Heart right ventricle (tissue), 16 donors: ENCODE data around the gene YIF1A. TPM values are rescaled to one million over a fixed set of nuclear protein-coding genes. Genes with fewer than 3 reads are reported as not detected.
"Not testable (repeated sequence)": the region's sequence is repeated elsewhere in the genome, so short reads cannot be mapped to it uniquely, and the experiment has no call there.

ENCODE experiments used
- ATAC-seq, 8 donors: fragments of 200-7000 bp; cut with Tn5 transposase; one replicate each; pipeline ENCODE4 v1.9.1; 2020; ENCODE audit warnings: mild to moderate bottlenecking in 8 of 8, moderate library complexity in 8 of 8, moderate number of reproducible peaks in 1 of 8
- DNase-seq, 2 donors: peaks; one replicate each; pipeline ENCODE4 v3.0.0-alpha.2; 2020
- H3K27ac ChIP-seq, 10 donors: fragments of 200-600 bp; sonication (generic) in 2 of 10; one replicate each; pipeline versions ENCODE4 v1.5.0 to v1.8.0; 2020 to 2022; ENCODE audit warnings: mild to moderate bottlenecking in 3 of 10
- H3K27me3 ChIP-seq, 7 donors: fragments of 200-600 bp; one replicate each; pipeline ENCODE4 v1.8.0; 2021 to 2022; ENCODE audit warnings: mild to moderate bottlenecking in 2 of 7
- H3K36me3 ChIP-seq, 9 donors: fragments of 200-600 bp; sonication (generic) in 1 of 9; one replicate each; pipeline versions ENCODE4 v1.5.0 to v1.8.0; 2020 to 2022; ENCODE audit warnings: mild to moderate bottlenecking in 2 of 9
- H3K4me1 ChIP-seq, 9 donors: fragments of 200-600 bp; sonication (generic) in 1 of 9; one replicate each; pipeline versions ENCODE4 v1.5.0 to v1.8.0; 2020 to 2022; ENCODE audit warnings: mild to moderate bottlenecking in 4 of 9
- H3K4me3 ChIP-seq, 10 donors: fragments of 200-600 bp; sonication (generic) in 2 of 10; one replicate each; pipeline versions ENCODE4 v1.5.0 to v1.8.0; 2020 to 2022; ENCODE audit warnings: mild to moderate bottlenecking in 7 of 10, moderate library complexity in 2 of 10
- H3K9me3 ChIP-seq, 11 donors: fragments of 200-600 bp in 10 of 11; sonication (generic) in 2 of 11; one replicate each; pipeline versions ENCODE4 v1.5.0 to v1.8.0; 2013 to 2022; ENCODE audit warnings: mild to moderate bottlenecking in 2 of 11, control low read depth in 1 of 11, moderate library complexity in 1 of 11
- WGBS, 2 donors: extraction: QIAGEN DNeasy Blood & Tissue Kit; methylation state at CpG; one replicate each; pipeline ENCODE4 v1.1.7; 2013; ENCODE audit warnings: inconsistent platforms in 1 of 2; 5-methylcytosine and 5-hydroxymethylcytosine counted together
- intact Hi-C, 10 donors: fragments of 100-400 bp; cut with DNase I; formaldehyde crosslinking; loops; one replicate each; pipeline versions ENCODE4 v1.11.1 to v1.14.2; 2022
- polyA plus RNA-seq, 2 donors: library from polyadenylated mRNA; stranded (reverse); fragments of 200-250 nt; gene quantifications; one replicate each; pipeline ENCODE4 v1.2.3, GENCODE V29; 2013
- total RNA-seq, 10 donors: library from RNA; stranded (reverse); fragmentation: NEBNext Ultra II Directional in 3 of 10; extraction: Animal tissue kit (Norgen Biotek cat#: 25700) in 3 of 10; gene quantifications; one replicate each; pipeline versions ENCODE4 v1.2.1 to v1.2.4, GENCODE V29; 2021 to 2023
- TF ChIP-seq, protein P1 (sequence below), 9 donors: fragments of 200-600 bp; sonication (generic) in 2 of 9; IDR thresholded peaks; one replicate each; pipeline versions ENCODE4 v1.5.0 to v1.8.0; 2021 to 2022; ENCODE audit warnings: antibody characterized with exemption in 9 of 9, mild to moderate bottlenecking in 5 of 9, moderate library complexity in 1 of 9
- donor health status: Arrhythmogenic right ventricular cardiomyopathy.
- donor health status: ischemic (EF 13 %, LVEDD 7.1; RV severe dilation, severe dysfunction).
- donor health status: healthy with polysubstance abuse.
- donor health status: DM: no; HTN: yes; CAD: no.
- donor health status: DM: no; HTN: no; CAD: no.
- donor health status: ischemic (EF 25% LVEDD 6.9; RV normal size, moderate dysfunction).
- donor health status: ischemic (EF 25% LVEDD 5.7; RV mildly dilated, moderate dysfunction).
- donor health status: healthy.
- donor health status: DM: yes; HTN: yes; CAD: no.
- donor health status: Ischemic cardiomyopathy.
- donor health status: ischemic (EF 35%, LVEDD 5.7; RV mildly dilated, moderate dysfunction).
- donor health status: nonischemic (EF 11% LVEDD 7.7; RV severe dilation, severe dysfunction).
- donor health status: DM: yes; HTN: yes; CAD: no.
- donor health status: PGD.
- donor health status: ischemic (EF 29% LVEDD 5.4; RV normal size, mild dysfunction).
- donor health status: nonischemic (EF 23%, LVEDD 6.1; RV moderate dilation, normal function).

YIF1A gene
- total and polyA plus RNA-seq, 12 donors: 38.3 to 168 (median 54.6) TPM

- DNase-seq: no peak
- no peak for ATAC-seq
- intact Hi-C loops: loop anchor here in 4 of 10 donors (1.0 to 2.0 kb wide), 3 partner anchors 36 to 76 kb away; no protein-coding TSS in a partner anchor
- H3K4me1 ChIP-seq: peaks cover 0 to 19% (median 13%) of the 10 kb centered on the region in 9 donors
- peaks cover 0 to 51% (median 4%) of the 10 kb centered on the region in 9 donors for H3K36me3 ChIP-seq
- TF ChIP-seq, protein P1, sequence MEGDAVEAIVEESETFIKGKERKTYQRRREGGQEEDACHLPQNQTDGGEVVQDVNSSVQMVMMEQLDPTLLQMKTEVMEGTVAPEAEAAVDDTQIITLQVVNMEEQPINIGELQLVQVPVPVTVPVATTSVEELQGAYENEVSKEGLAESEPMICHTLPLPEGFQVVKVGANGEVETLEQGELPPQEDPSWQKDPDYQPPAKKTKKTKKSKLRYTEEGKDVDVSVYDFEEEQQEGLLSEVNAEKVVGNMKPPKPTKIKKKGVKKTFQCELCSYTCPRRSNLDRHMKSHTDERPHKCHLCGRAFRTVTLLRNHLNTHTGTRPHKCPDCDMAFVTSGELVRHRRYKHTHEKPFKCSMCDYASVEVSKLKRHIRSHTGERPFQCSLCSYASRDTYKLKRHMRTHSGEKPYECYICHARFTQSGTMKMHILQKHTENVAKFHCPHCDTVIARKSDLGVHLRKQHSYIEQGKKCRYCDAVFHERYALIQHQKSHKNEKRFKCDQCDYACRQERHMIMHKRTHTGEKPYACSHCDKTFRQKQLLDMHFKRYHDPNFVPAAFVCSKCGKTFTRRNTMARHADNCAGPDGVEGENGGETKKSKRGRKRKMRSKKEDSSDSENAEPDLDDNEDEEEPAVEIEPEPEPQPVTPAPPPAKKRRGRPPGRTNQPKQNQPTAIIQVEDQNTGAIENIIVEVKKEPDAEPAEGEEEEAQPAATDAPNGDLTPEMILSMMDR (IDR thresholded peaks at IDR 0.05): no peak
- no peak overlapping the region for H3K27ac ChIP-seq
- peaks cover 0 to 17% (median 0%) of the 10 kb centered on the region in 7 donors for H3K27me3 ChIP-seq
- no peaks in the 10 kb centered on the region for H3K9me3 ChIP-seq
- WGBS, 2 donors: 97 to 99% methylated on average over 2 of the region's 2 CpGs
- no peak overlapping the region for H3K4me3 ChIP-seq
Measured at GRCh38 chr11:66259225-66259624, 29.7 kb downstream of the YIF1A start.

DNA sequence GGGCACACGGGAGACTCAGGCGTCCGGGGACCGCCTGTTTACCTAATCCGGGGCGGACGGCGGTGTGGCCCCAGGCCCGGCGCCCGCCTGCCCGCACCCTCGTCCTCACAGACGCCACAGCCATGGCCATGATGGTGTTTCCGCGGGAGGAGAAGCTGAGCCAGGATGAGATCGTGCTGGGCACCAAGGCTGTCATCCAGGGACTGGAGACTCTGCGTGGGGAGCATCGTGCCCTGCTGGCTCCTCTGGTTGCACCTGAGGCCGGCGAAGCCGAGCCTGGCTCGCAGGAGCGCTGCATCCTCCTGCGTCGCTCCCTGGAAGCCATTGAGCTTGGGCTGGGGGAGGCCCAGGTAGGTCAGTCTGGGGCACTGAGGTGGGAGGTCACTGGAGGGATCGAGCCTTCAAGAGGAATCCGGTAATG is 30.5 kb downstream of the YIF1A start:
- peak overlapping the region in 8 of 10 donors; percentile 80 to 90 (median 86) for H3K27ac ChIP-seq
- DNase-seq (no peak), ATAC-seq (no peak)
- peaks cover 0 to 17% (median 0%) of the 10 kb centered on the region in 7 donors for H3K27me3 ChIP-seq
- intact Hi-C loops: loop anchor here in 5 of 10 donors (1.0 to 2.0 kb wide), 3 partner anchors 36 to 76 kb away; no protein-coding TSS in a partner anchor
- TF ChIP-seq, protein P1 (IDR thresholded peaks at IDR 0.05): peak in 5 of 9 donors; percentile 9 to 43 (median 22)
- H3K4me1 ChIP-seq: peaks cover 0 to 19% (median 13%) of the 10 kb centered on the region in 9 donors
- peaks cover 0 to 44% (median 4%) of the 10 kb centered on the region in 9 donors for H3K36me3 ChIP-seq
- peak overlapping the region; percentile 79 to 100 (median 95) for H3K4me3 ChIP-seq
- no peaks in the 10 kb centered on the region for H3K9me3 ChIP-seq
- 5 to 6% methylated on average over 28 of the region's 28 CpGs for WGBS, 2 donors

DNA sequence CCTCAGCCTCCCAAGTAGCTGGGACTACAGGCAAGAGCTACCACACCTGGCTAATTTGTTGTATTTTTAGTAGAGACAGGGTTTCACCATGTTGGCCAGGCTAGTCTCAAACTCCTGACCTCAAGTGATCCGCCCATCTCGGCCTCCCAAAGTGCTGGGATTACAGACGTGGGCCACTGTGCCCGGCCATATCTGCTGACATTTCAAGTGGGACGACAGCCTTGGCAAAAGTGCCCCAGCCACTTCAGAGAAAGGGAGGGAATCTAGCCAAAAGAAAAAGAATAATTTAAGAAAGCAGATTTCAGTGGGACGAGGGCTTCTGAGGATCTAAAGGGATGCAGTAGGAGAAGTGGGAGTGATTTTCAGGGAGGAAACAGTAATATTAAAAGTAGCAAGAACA is 35.9 kb downstream of the YIF1A start:
- ATAC-seq, H3K9me3 ChIP-seq, H3K4me3 ChIP-seq, DNase-seq, intact Hi-C loops, H3K27ac ChIP-seq: not testable (repeated sequence)
- Histone ChIP-seq H3K36me3 (peaks cover 0 to 22% (median 0%) of the 10 kb centered on the region in 9 donors), H3K27me3 (peaks cover 0 to 17% (median 0%) of the 10 kb centered on the region in 7 donors), H3K4me1 (peaks cover 0 to 18% (median 6%) of the 10 kb centered on the region in 9 donors)
- 46 to 63% methylated on average over 6 of the region's 6 CpGs for WGBS, 2 donors

DNA sequence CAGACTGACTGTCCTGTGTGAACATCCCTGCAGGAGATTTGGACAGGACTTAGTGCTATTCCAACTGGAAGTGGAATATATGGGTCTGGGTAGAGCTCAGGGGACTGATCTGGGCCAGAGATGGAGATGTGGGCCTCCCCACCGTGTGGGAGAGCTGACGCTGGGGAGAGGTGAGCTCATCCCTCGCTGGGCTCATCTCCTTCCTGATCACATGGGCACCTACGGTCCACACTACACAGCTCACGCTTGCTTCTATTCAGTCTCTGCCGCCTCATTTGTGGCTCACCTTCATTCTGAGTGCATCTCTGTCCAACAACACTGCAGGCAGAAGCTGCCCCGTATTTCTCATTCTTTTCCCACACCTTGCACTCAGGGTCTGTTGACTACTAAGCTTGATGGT is 37.1 kb downstream of the YIF1A start:
- intact Hi-C loops: no loop called here

More for the DNA sequence above, 37.1 kb downstream of the YIF1A start:
- Histone ChIP-seq H3K4me1 (peaks cover 0 to 13% (median 1%) of the 10 kb centered on the region in 9 donors), H3K9me3 (no peaks in the 10 kb centered on the region), H3K27ac (no peak overlapping the region), H3K4me3 (no peak overlapping the region), H3K27me3 (peaks cover 0 to 10% (median 0%) of the 10 kb centered on the region in 7 donors), H3K36me3 (peaks cover 0 to 31% (median 0%) of the 10 kb centered on the region in 9 donors)
- TF ChIP-seq, protein P1 (IDR thresholded peaks at IDR 0.05): no peak
- no peak for DNase-seq
- no peak for ATAC-seq
- WGBS, 2 donors: 79 to 80% methylated on average over 7 of the region's 7 CpGs
